Gastroesophageal sphincter (tissue), 4 donors: ENCODE measurements around the gene ATG13. TPM values are rescaled to one million over a fixed set of nuclear protein-coding genes. Genes with fewer than 3 reads are reported as not detected.

ENCODE experiments used
- ATAC-seq: fragments of 150-250 bp; one replicate; pipeline ENCODE4 v1.9.1; 2016; ENCODE audit warnings: mild to moderate bottlenecking, moderate library complexity
- H3K27ac ChIP-seq, 4 donors: fragments of 200-600 bp; sonication (generic) in 3 of 4; 1 replicate in 3 of 4; 2 replicates in 1 of 4; pipeline ENCODE4 v1.5.1; 2016 to 2019
- H3K27me3 ChIP-seq: fragments of 200-600 bp; sonication (generic); one replicate; pipeline ENCODE4 v1.5.1; 2019
- H3K36me3 ChIP-seq, 2 donors: fragments of 200-600 bp; sonication (generic); one replicate each; pipeline ENCODE4 v1.5.1; 2019; ENCODE audit warnings: control low read depth in 1 of 2
- H3K4me1 ChIP-seq, 3 donors: fragments of 200-600 bp; sonication (generic); 1 replicate in 2 of 3; 2 replicates in 1 of 3; pipeline ENCODE4 v1.5.1; 2016 to 2019; ENCODE audit warnings: control low read depth in 2 of 3
- H3K4me3 ChIP-seq, 2 donors: fragments of 200-600 bp; sonication (generic); one replicate each; pipeline ENCODE4 v1.5.1; 2019; ENCODE audit warnings: mild to moderate bottlenecking in 1 of 2, moderate library complexity in 1 of 2
- H3K9me3 ChIP-seq, 3 donors: fragments of 200-600 bp; sonication (generic); one replicate each; pipeline ENCODE4 v1.5.1; 2017 to 2019; ENCODE audit warnings: control low read depth in 2 of 3
- CTCF ChIP-seq, 4 experiments: fragments of 200-600 bp in 2 of 4; fragments of 450-650 bp in 2 of 4; sonication (generic) in 1 of 4; IDR thresholded peaks; one replicate each; pipeline ENCODE4 v1.5.1; 2017 to 2019; ENCODE audit warnings: antibody characterized with exemption in 4 of 4, mild to moderate bottlenecking in 2 of 4, moderate library complexity in 2 of 4
- EP300 ChIP-seq: sonication (generic); formaldehyde crosslinking; IDR thresholded peaks from one replicate; pipeline ENCODE4 v1.6.1; 2017; ENCODE audit warnings: antibody characterized with exemption, mild to moderate bottlenecking
- POLR2A ChIP-seq, 2 donors: fragments of 450-650 bp; IDR thresholded peaks; one replicate each; pipeline ENCODE4 v1.6.1; 2017; ENCODE audit warnings: antibody characterized with exemption in 2 of 2, mild to moderate bottlenecking in 2 of 2, moderate library complexity in 1 of 2
- POLR2AphosphoS5 ChIP-seq: sonication (generic); formaldehyde crosslinking; IDR thresholded peaks from one replicate; pipeline ENCODE4 v1.6.1; 2017; ENCODE audit warnings: antibody characterized with exemption
- WGBS, 2 donors: methylation state at CpG; one replicate each; pipeline ENCODE4 v1.1.5; 2018; ENCODE audit warnings: low coverage in 1 of 2; 5-methylcytosine and 5-hydroxymethylcytosine counted together
- total RNA-seq, 4 donors: library from RNA; depleted of rRNA; stranded (reverse); fragments of >200 nt; gene quantifications; one replicate each; pipeline ENCODE4 v1.1.0, GENCODE V29; 2016

The ATG13 gene
- total RNA-seq, 4 donors from 2014 or later = 47.8 to 81.1 (median 69.5) TPM

GRCh38 chr11:46672381-46672839 lies 55.1 kb downstream of the ATG13 start:
- H3K27me3 ChIP-seq = no peaks in the 10 kb centered on the region
- H3K36me3 ChIP-seq = peaks cover 0 to 86% of the 10 kb centered on the region in 2 donors
- peak overlapping the region in 2 of 4 donors; percentile 18 to 24 for H3K27ac ChIP-seq
- H3K4me1 ChIP-seq = peaks cover 4 to 58% (median 28%) of the 10 kb centered on the region in 3 donors
- no peak overlapping the region for H3K4me3 ChIP-seq
- no peaks in the 10 kb centered on the region for H3K9me3 ChIP-seq
- TF ChIP-seq POLR2A (IDR thresholded peaks at IDR 0.05) = no peak
- TF ChIP-seq EP300 = no peak
- TF ChIP-seq POLR2AphosphoS5 = no peak
- TF ChIP-seq CTCF (IDR thresholded peaks at IDR 0.05) = no peak
- no CpG with 5 or more reads among the region's 7 CpGs for WGBS, 2 donors
- no peak for ATAC-seq

- Histone ChIP-seq H3K9me3 (no peaks in the 10 kb centered on the region), H3K36me3 (peaks cover 0 to 86% of the 10 kb centered on the region in 2 donors), H3K4me1 (peaks cover 4 to 45% (median 29%) of the 10 kb centered on the region in 3 donors), H3K27me3 (no peaks in the 10 kb centered on the region), H3K4me3 (no peak overlapping the region), H3K27ac (peak overlapping the region in 3 of 4 donors; percentile 77 to 86 (median 81))
- no peak for ATAC-seq
- TF ChIP-seq CTCF (IDR thresholded peaks at IDR 0.05) = no peak
- no peak for TF ChIP-seq EP300
- no peak for TF ChIP-seq POLR2AphosphoS5
- no peak for TF ChIP-seq POLR2A (IDR thresholded peaks at IDR 0.05)
- 41% methylated on average over 2 of the region's 6 CpGs; no CpG with 5 or more reads in 1 of the 2 donors for WGBS, 2 donors
Measured at GRCh38 chr11:46673713-46674462, 56.5 kb downstream of the ATG13 start.

- no peak for TF ChIP-seq EP300
- no peak for TF ChIP-seq CTCF (IDR thresholded peaks at IDR 0.05)
- no peak for TF ChIP-seq POLR2A (IDR thresholded peaks at IDR 0.05)
- TF ChIP-seq POLR2AphosphoS5 = no peak
- no peaks in the 10 kb centered on the region for H3K9me3 ChIP-seq
- 53 to 58% methylated on average over 6 to 8 of the region's 12 CpGs for WGBS, 2 donors
- peaks cover 4 to 43% (median 29%) of the 10 kb centered on the region in 3 donors for H3K4me1 ChIP-seq
- H3K27me3 ChIP-seq = no peaks in the 10 kb centered on the region
- peaks cover 0 to 86% of the 10 kb centered on the region in 2 donors for H3K36me3 ChIP-seq
- ATAC-seq = no peak
- H3K4me3 ChIP-seq = no peak overlapping the region
- peak overlapping the region; percentile 35 to 86 (median 79) for H3K27ac ChIP-seq
Measured at GRCh38 chr11:46674463-46675287, 57.3 kb downstream of the ATG13 start.

GRCh38 chr11:46675288-46675851 lies 58.0 kb downstream of the ATG13 start:
- TF ChIP-seq POLR2A (IDR thresholded peaks at IDR 0.05) (no peak), POLR2AphosphoS5 (peak; percentile 30), CTCF (IDR thresholded peaks at IDR 0.05) (peak in 1 of 4 experiments; percentile 35)
- no peaks in the 10 kb centered on the region for H3K9me3 ChIP-seq
- no peak overlapping the region for H3K4me3 ChIP-seq
- H3K4me1 ChIP-seq = peaks cover 4 to 43% (median 29%) of the 10 kb centered on the region in 3 donors
- WGBS, 2 donors = 5 to 40% methylated on average over 2 to 3 of the region's 4 CpGs
- peaks cover 0 to 86% of the 10 kb centered on the region in 2 donors for H3K36me3 ChIP-seq
- peak; percentile 79 for ATAC-seq
- H3K27ac ChIP-seq = peak overlapping the region; percentile 35 to 86 (median 79)
- no peaks in the 10 kb centered on the region for H3K27me3 ChIP-seq
